ENCODE measurements around the gene IGFLR1. TPM values are rescaled to one million over a fixed set of nuclear protein-coding genes. Genes with fewer than 3 reads are reported as not detected.

IGFLR1 gene
- total RNA-seq, 1 experiment from 2014 or later = 9.9 TPM

- Mint-ChIP-seq H3K4me1 (peaks cover 39% of the 10 kb centered on the region), H3K4me3 (no peak overlapping the region), H3K27me3 (ENCODE audit: low read depth) (peaks cover 16% of the 10 kb centered on the region), H3K9me3 (no peaks in the 10 kb centered on the region), H3K27ac (no peak overlapping the region), H3K36me3 (no peaks in the 10 kb centered on the region)
- TF ChIP-seq OVOL2 (CRISPR knock-in tag; IDR thresholded peaks at IDR 0.05; ENCODE audit: borderline replicate concordance) (no peak), RELA (CRISPR knock-in tag; IDR thresholded peaks at IDR 0.05; ENCODE audit: borderline replicate concordance) (no peak), ZNF232 (CRISPR knock-in tag; IDR thresholded peaks at IDR 0.05) (no peak), ZNF423 (CRISPR knock-in tag; IDR thresholded peaks at IDR 0.05) (no peak), CREM (CRISPR knock-in tag; IDR thresholded peaks at IDR 0.05) (no peak), ESRRA (CRISPR knock-in tag; IDR thresholded peaks at IDR 0.05; ENCODE audit: borderline replicate concordance) (no peak), IRF2 (CRISPR knock-in tag; IDR thresholded peaks at IDR 0.05; ENCODE audit: borderline replicate concordance, low read depth) (no peak), E2F5 (CRISPR knock-in tag; IDR thresholded peaks at IDR 0.05) (no peak), GRHL2 (CRISPR knock-in tag; IDR thresholded peaks at IDR 0.05; ENCODE audit: insufficient replicate concordance, severe bottlenecking) (no peak), CREB1 (CRISPR knock-in tag; IDR thresholded peaks at IDR 0.05) (no peak), PRDM15 (CRISPR knock-in tag; IDR thresholded peaks at IDR 0.05) (no peak), JAZF1 (CRISPR knock-in tag; IDR thresholded peaks at IDR 0.05) (no peak), CBFB (CRISPR knock-in tag; IDR thresholded peaks at IDR 0.05; ENCODE audit: low read depth) (no peak), SMAD3 (CRISPR knock-in tag; IDR thresholded peaks at IDR 0.05; ENCODE audit: borderline replicate concordance) (no peak), ZNF263 (CRISPR knock-in tag; IDR thresholded peaks at IDR 0.05; ENCODE audit: low read depth) (no peak), ZNF138 (CRISPR knock-in tag; conservative IDR thresholded peaks at IDR 0.05) (no peak), FOXP1 (CRISPR knock-in tag; IDR thresholded peaks at IDR 0.05; ENCODE audit: borderline replicate concordance) (no peak), CTCF (IDR thresholded peaks at IDR 0.05) (no peak)
- ATAC-seq = no peak
- ChIA-PET POLR2A (no interaction called here), CTCF (no interaction called here)
- no peak for DNase-seq (ENCODE audit: low spot score)
These were observed 37.8 kb upstream of the IGFLR1 start for GRCh38 chr19:35780058-35780457.

- Mint-ChIP-seq H3K27me3 (ENCODE audit: low read depth) (peaks cover 20% of the 10 kb centered on the region), H3K4me3 (no peak overlapping the region), H3K27ac (no peak overlapping the region), H3K9me3 (no peaks in the 10 kb centered on the region), H3K4me1 (peaks cover 47% of the 10 kb centered on the region), H3K36me3 (no peaks in the 10 kb centered on the region)
- no peak for ATAC-seq
- DNase-seq (ENCODE audit: low spot score) = no peak
- ChIA-PET POLR2A (no interaction called here), CTCF (no interaction called here)
- TF ChIP-seq JUN (CRISPR knock-in tag; IDR thresholded peaks at IDR 0.05) = no peak
- no peak for TF ChIP-seq RORB (CRISPR knock-in tag; IDR thresholded peaks at IDR 0.05)
- TF ChIP-seq CREB1 (CRISPR knock-in tag; IDR thresholded peaks at IDR 0.05) = no peak
- TF ChIP-seq RELA (CRISPR knock-in tag; IDR thresholded peaks at IDR 0.05; ENCODE audit: borderline replicate concordance) = no peak
- TF ChIP-seq ELF4 (CRISPR knock-in tag; IDR thresholded peaks at IDR 0.05; ENCODE audit: low read depth) = no peak
- no peak for TF ChIP-seq GTF2I (CRISPR knock-in tag; conservative IDR thresholded peaks at IDR 0.05)
- TF ChIP-seq NFYB (CRISPR knock-in tag; conservative IDR thresholded peaks at IDR 0.05; ENCODE audit: low read depth) = no peak
- no peak for TF ChIP-seq PREB (CRISPR knock-in tag; IDR thresholded peaks at IDR 0.05; ENCODE audit: borderline replicate concordance)
- TF ChIP-seq ZNF423 (CRISPR knock-in tag; IDR thresholded peaks at IDR 0.05) = no peak
- no peak for TF ChIP-seq E2F5 (CRISPR knock-in tag; IDR thresholded peaks at IDR 0.05)
- no peak for TF ChIP-seq AFF4 (CRISPR knock-in tag; IDR thresholded peaks at IDR 0.05; ENCODE audit: borderline replicate concordance)
These were observed 36.8 kb upstream of the IGFLR1 start for GRCh38 chr19:35779033-35779432.
